GM23248 (cell line): ENCODE results near the gene CHTF18. TPM values are rescaled to one million over a fixed set of nuclear protein-coding genes. Genes with fewer than 3 reads are reported as not detected.

Source experiments
- DNase-seq: peaks from one replicate; pipeline ENCODE4 v3.0.0-alpha.2; 2015
- H2AFZ ChIP-seq: fragments of 200-600 bp; sonication (generic); 2 replicates; pipeline ENCODE4 v1.6.1; 2016; ENCODE audit warnings: antibody characterized with exemption
- H3F3A ChIP-seq: fragments of 200-600 bp; sonication (generic); 2 replicates; pipeline ENCODE4 v1.6.1; 2016; ENCODE audit warnings: mild to moderate bottlenecking, antibody characterized with exemption, mixed run types; ENCODE audit not compliant: insufficient read depth
- H3K27ac ChIP-seq: fragments of 200-600 bp; sonication (generic); 2 replicates; pipeline ENCODE4 v1.5.1; 2016; ENCODE audit warnings: mild to moderate bottlenecking
- H3K27me3 ChIP-seq: fragments of 200-600 bp; sonication (generic); replicated peaks from 2 replicates; pipeline ENCODE4 v1.6.1; 2016; ENCODE audit warnings: mild to moderate bottlenecking; ENCODE audit not compliant: insufficient read depth
- H3K36me3 ChIP-seq: fragments of 200-600 bp; sonication (generic); 2 replicates; pipeline ENCODE4 v1.6.1; 2016; ENCODE audit warnings: low read depth, mild to moderate bottlenecking
- H3K4me1 ChIP-seq: fragments of 200-600 bp; sonication (generic); 2 replicates; pipeline ENCODE4 v1.6.1; 2016; ENCODE audit warnings: mild to moderate bottlenecking; ENCODE audit not compliant: insufficient read depth
- H3K4me2 ChIP-seq: fragments of 200-600 bp; sonication (generic); one replicate; pipeline ENCODE4 v1.6.1; 2016; ENCODE audit warnings: mild to moderate bottlenecking; ENCODE audit not compliant: unreplicated experiment
- H3K4me3 ChIP-seq: fragments of 200-600 bp; sonication (generic); 2 replicates; pipeline ENCODE4 v1.5.1; 2016; ENCODE audit warnings: mild to moderate bottlenecking
- H3K79me2 ChIP-seq: fragments of 200-600 bp; sonication (generic); 2 replicates; pipeline ENCODE4 v1.6.1; 2016; ENCODE audit warnings: mild to moderate bottlenecking; ENCODE audit not compliant: insufficient read depth
- H3K9ac ChIP-seq: fragments of 200-600 bp; sonication (generic); 2 replicates; pipeline ENCODE4 v1.6.1; 2016; ENCODE audit warnings: mild to moderate bottlenecking
- H3K9me2 ChIP-seq: fragments of 200-600 bp; sonication (generic); 2 replicates; pipeline ENCODE4 v1.6.1; 2016; ENCODE audit warnings: mixed run types, mild to moderate bottlenecking, moderate library complexity; ENCODE audit not compliant: insufficient read depth
- H3K9me3 ChIP-seq: fragments of 200-600 bp; sonication (generic); one replicate; pipeline ENCODE4 v1.6.1; 2017; ENCODE audit warnings: low read depth
- H4K20me1 ChIP-seq: fragments of 200-600 bp; sonication (generic); 2 replicates; pipeline ENCODE4 v1.6.0; 2016; ENCODE audit not compliant: insufficient read depth
- EZH2 ChIP-seq: fragments of 200-600 bp; sonication (generic); IDR thresholded peaks from 2 replicates; pipeline ENCODE4 v1.6.1; 2018; ENCODE audit warnings: antibody characterized with exemption, mild to moderate bottlenecking; ENCODE audit not compliant: insufficient read depth, poor library complexity, severe bottlenecking
- EZH2phosphoT487 ChIP-seq: fragments of 200-600 bp; sonication (generic); IDR thresholded peaks from 2 replicates; pipeline ENCODE4 v1.6.1; 2018; ENCODE audit warnings: antibody characterized with exemption, moderate library complexity, mild to moderate bottlenecking, low read depth; ENCODE audit not compliant: insufficient read depth
- WGBS, 2 experiments: methylation state at CpG; one replicate each; pipeline ENCODE4 v1.1.6; 2015 to 2017; ENCODE audit warnings: low lambda C conversion rate in 2 of 2, low coverage in 1 of 2; ENCODE audit errors: missing lambda C conversion rate in 2 of 2; 5-methylcytosine and 5-hydroxymethylcytosine counted together
- in situ Hi-C: fragments of 300-500 bp; cut with MboI; formaldehyde crosslinking; loops from 2 replicates; pipeline ENCODE4 v1.15.0; 2020
- polyA plus RNA-seq: library from polyadenylated mRNA; unstranded; fragments of >200 nt; fragmentation: Nextera tagmentation; extraction: Ambion mirVana; gene quantifications from 2 replicates; pipeline ENCODE4 v1.2.1, GENCODE V29; 2016
- total RNA-seq: library from RNA; depleted of rRNA; stranded (reverse); fragments of >200 nt; shearing (Covaris generic); gene quantifications from 2 replicates; pipeline ENCODE4 v1.2.3, GENCODE V29; 2014

CHTF18 gene
- total and polyA plus RNA-seq, 2 experiments from 2014 or later: 8.8 to 13.1 TPM

GRCh38 chr16:804193-805048 is 16.0 kb downstream of the CHTF18 start:
- no peaks in the 10 kb centered on the region for H3K9me3 ChIP-seq
- WGBS, 2 experiments: 57 to 58% methylated on average over 33 of the region's 33 CpGs
- no peak overlapping the region for H2AFZ ChIP-seq
- no peaks in the 10 kb centered on the region for H3K36me3 ChIP-seq
- no peak for TF ChIP-seq EZH2phosphoT487
- no peak for TF ChIP-seq EZH2
- in situ Hi-C loops: loop anchor here (25.0 kb wide), 1 partner anchor 258 kb away; the partner anchor contains the start of gene SSTR5
- no peak overlapping the region for H3K4me2 ChIP-seq
- H3K79me2 ChIP-seq: peaks cover 25% of the 10 kb centered on the region; the same call in 1 of the 2 replicates
- H3K27me3 ChIP-seq: peaks cover 11% of the 10 kb centered on the region
- 0 out of 2 replicates have a peak, but pooled peaks cover 3% of the 10 kb centered on the region for H3K4me1 ChIP-seq
- no peaks in the 10 kb centered on the region for H4K20me1 ChIP-seq
- no peak for DNase-seq
- H3K9ac ChIP-seq: no peak overlapping the region
- H3F3A ChIP-seq: no peaks in the 10 kb centered on the region
- H3K4me3 ChIP-seq: no peak overlapping the region
- H3K9me2 ChIP-seq: no peaks in the 10 kb centered on the region
- no peak overlapping the region for H3K27ac ChIP-seq

GRCh38 chr16:805474-805873 is 17.1 kb downstream of the CHTF18 start:
- H2AFZ ChIP-seq: no peak overlapping the region
- H3K4me2 ChIP-seq: no peak overlapping the region
- H3K9me2 ChIP-seq: no peaks in the 10 kb centered on the region
- peaks cover 32% of the 10 kb centered on the region; the same call in 1 of the 2 replicates for H3K79me2 ChIP-seq
- H4K20me1 ChIP-seq: no peaks in the 10 kb centered on the region
- no peak overlapping the region for H3K4me3 ChIP-seq
- TF ChIP-seq EZH2 (no peak), EZH2phosphoT487 (no peak)
- no peaks in the 10 kb centered on the region for H3K9me3 ChIP-seq
- H3F3A ChIP-seq: no peaks in the 10 kb centered on the region
- H3K27ac ChIP-seq: no peak overlapping the region
- H3K27me3 ChIP-seq: peaks cover 5% of the 10 kb centered on the region; the same call in 1 of the 2 replicates
- in situ Hi-C loops: loop anchor here (25.0 kb wide), 1 partner anchor 257 kb away; the partner anchor contains the start of gene SSTR5
- 0 out of 2 replicates have a peak, but pooled peaks cover 3% of the 10 kb centered on the region for H3K4me1 ChIP-seq
- no peaks in the 10 kb centered on the region for H3K36me3 ChIP-seq
- no peak overlapping the region for H3K9ac ChIP-seq
- no peak for DNase-seq
- 84% methylated on average over 13 to 15 of the region's 17 CpGs for WGBS, 2 experiments

GRCh38 chr16:807347-808084 is 19.1 kb downstream of the CHTF18 start:
- DNase-seq: peak; percentile 99
- TF ChIP-seq EZH2 (no peak), EZH2phosphoT487 (no peak)
- in situ Hi-C loops: loop anchor here (25.0 kb wide), 1 partner anchor 255 kb away; the partner anchor contains the start of gene SSTR5
- peak overlapping the region; percentile 85 for H3K27ac ChIP-seq
- no peaks in the 10 kb centered on the region for H3K36me3 ChIP-seq
- no peaks in the 10 kb centered on the region for H3K9me2 ChIP-seq
- WGBS, 2 experiments: 1% methylated on average over 73 to 78 of the region's 80 CpGs
- H3K27me3 ChIP-seq: no peaks in the 10 kb centered on the region
- H3K9ac ChIP-seq: peak overlapping the region; percentile 93
- H4K20me1 ChIP-seq: no peaks in the 10 kb centered on the region
- H3K79me2 ChIP-seq: peaks cover 32% of the 10 kb centered on the region; the same call in 1 of the 2 replicates
- H3K4me2 ChIP-seq: peak overlapping the region; percentile 88
- 0 out of 2 replicates have a peak, but pooled peaks cover 3% of the 10 kb centered on the region for H3K4me1 ChIP-seq
- peak overlapping the region; percentile 95 for H2AFZ ChIP-seq
- H3K4me3 ChIP-seq: peak overlapping the region; percentile 96
- no peaks in the 10 kb centered on the region for H3K9me3 ChIP-seq
- no peaks in the 10 kb centered on the region for H3F3A ChIP-seq

GRCh38 chr16:808085-808386 is 19.6 kb downstream of the CHTF18 start:
- Histone ChIP-seq H3K4me1 (0 out of 2 replicates have a peak, but pooled peaks cover 3% of the 10 kb centered on the region), H4K20me1 (no peaks in the 10 kb centered on the region), H3K9me2 (no peaks in the 10 kb centered on the region), H3K4me2 (peak overlapping the region; percentile 88), H2AFZ (peak overlapping the region; percentile 95), H3K27me3 (no peaks in the 10 kb centered on the region), H3K4me3 (peak overlapping the region; percentile 96), H3K9ac (peak overlapping the region; percentile 93), H3K79me2 (peaks cover 32% of the 10 kb centered on the region; the same call in 1 of the 2 replicates), H3K9me3 (no peaks in the 10 kb centered on the region), H3K27ac (no peak overlapping the region), H3K36me3 (no peaks in the 10 kb centered on the region), H3F3A (no peaks in the 10 kb centered on the region)
- DNase-seq: no peak
- in situ Hi-C loops: loop anchor here (25.0 kb wide), 1 partner anchor 254 kb away; the partner anchor contains the start of gene SSTR5
- WGBS, 2 experiments: 0 to 1% methylated on average over 17 to 19 of the region's 19 CpGs
- no peak for TF ChIP-seq EZH2phosphoT487
